Measurements from ENCODE around the gene RAB34. TPM values are rescaled to one million over a fixed set of nuclear protein-coding genes. Genes with fewer than 3 reads are reported as not detected.

The RAB34 gene
- total RNA-seq, 3 donors from 2014 or later: 6.5 to 74.4 (median 19.3) TPM

DNA sequence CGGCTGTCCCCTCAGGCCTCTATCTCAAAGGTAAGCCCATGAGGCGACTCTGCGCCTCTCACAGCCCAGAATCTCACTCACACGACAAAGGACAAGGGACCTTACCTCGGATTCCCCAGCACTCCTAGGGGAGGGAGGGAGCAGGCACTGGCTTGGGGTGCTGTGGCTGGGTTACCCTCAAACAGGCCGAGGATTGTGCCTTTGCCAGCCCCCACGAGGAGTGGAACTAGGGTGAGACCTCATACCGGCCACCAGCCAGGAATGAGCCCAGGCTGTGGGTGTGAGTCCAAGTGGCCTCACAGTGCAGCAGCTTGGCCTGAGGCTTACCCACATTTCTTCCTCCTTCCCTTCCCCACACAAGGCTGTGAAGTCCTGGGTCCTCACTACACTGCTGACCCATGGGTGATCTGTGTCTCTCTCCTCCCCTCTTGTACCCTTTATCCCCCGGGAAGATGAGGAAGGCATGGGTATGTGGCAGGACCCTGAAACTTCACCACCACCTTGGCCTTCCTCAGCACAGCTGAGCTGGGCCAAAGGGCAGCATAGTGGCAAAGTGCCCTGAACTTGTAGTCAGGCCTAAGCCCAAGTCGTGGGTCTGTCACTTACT is 11.8 kb downstream of the RAB34 start:
- Histone ChIP-seq H3K9me3 (no peaks in the 10 kb centered on the region), H3K36me3 (ENCODE audit: low read depth) (peaks cover 3% of the 10 kb centered on the region), H3K4me1 (ENCODE audit: low read depth) (peaks cover 9% of the 10 kb centered on the region), H3K4me3 (no peak overlapping the region)
- no peak for ATAC-seq
- no peak for DNase-seq
- TF ChIP-seq, protein P1, sequence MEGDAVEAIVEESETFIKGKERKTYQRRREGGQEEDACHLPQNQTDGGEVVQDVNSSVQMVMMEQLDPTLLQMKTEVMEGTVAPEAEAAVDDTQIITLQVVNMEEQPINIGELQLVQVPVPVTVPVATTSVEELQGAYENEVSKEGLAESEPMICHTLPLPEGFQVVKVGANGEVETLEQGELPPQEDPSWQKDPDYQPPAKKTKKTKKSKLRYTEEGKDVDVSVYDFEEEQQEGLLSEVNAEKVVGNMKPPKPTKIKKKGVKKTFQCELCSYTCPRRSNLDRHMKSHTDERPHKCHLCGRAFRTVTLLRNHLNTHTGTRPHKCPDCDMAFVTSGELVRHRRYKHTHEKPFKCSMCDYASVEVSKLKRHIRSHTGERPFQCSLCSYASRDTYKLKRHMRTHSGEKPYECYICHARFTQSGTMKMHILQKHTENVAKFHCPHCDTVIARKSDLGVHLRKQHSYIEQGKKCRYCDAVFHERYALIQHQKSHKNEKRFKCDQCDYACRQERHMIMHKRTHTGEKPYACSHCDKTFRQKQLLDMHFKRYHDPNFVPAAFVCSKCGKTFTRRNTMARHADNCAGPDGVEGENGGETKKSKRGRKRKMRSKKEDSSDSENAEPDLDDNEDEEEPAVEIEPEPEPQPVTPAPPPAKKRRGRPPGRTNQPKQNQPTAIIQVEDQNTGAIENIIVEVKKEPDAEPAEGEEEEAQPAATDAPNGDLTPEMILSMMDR (IDR thresholded peaks at IDR 0.05): no peak
- intact Hi-C loops (cut with DNase I, micrococcal nuclease): no loop called here

GRCh38 chr17:28705074-28705659 is 12.5 kb downstream of the RAB34 start:
- Histone ChIP-seq H3K9me3 (no peaks in the 10 kb centered on the region), H3K4me3 (no peak overlapping the region), H3K4me1 (ENCODE audit: low read depth) (peaks cover 7% of the 10 kb centered on the region), H3K36me3 (ENCODE audit: low read depth) (peaks cover 10% of the 10 kb centered on the region)
- intact Hi-C loops (cut with DNase I, micrococcal nuclease): no loop called here
- ATAC-seq (no peak), DNase-seq (no peak)
- TF ChIP-seq, protein P1 (IDR thresholded peaks at IDR 0.05): no peak

- Histone ChIP-seq H3K4me1 (ENCODE audit: low read depth) (no peaks in the 10 kb centered on the region), H3K36me3 (ENCODE audit: low read depth) (peaks cover 16% of the 10 kb centered on the region), H3K4me3 (no peak overlapping the region), H3K9me3 (no peaks in the 10 kb centered on the region)
- no peak for ATAC-seq
- intact Hi-C loops (cut with DNase I, micrococcal nuclease): no loop called here
- TF ChIP-seq, protein P1 (IDR thresholded peaks at IDR 0.05): no peak
- no peak for DNase-seq
Observed at GRCh38 chr17:28704219-28704858, 13.3 kb downstream of the RAB34 start.

DNA sequence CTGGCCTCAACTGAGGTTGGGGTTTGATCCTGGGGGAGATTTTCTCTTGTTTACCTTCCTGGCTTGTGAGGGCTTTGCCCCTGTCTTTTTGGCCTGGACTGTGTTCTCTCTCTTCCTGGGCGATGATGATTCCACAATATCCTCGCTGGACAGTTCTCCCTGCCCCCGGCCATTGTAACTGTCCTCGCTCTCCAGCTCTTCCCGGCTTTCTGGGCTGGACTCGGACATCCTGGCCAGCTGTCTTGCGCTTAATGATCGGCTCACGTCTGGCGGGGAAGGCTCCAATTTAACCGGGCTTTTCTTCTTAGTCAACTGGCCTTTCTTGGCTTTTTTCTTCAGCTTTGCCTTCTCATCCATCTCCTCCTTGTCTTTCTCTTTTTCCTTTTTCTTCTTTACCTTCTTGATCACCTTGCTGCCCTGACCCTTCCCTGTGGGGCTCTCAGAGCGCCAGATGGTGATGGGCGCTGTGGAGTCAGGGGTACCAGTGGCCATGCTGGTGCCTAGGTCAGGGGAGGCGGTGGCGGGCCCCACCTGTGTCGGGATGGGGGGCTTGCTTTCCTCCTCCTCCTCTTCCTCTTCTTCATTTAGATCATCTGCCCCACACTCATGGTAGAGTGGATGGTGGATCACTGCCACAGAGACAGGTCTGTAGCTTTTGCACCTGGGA is 14.0 kb downstream of the RAB34 start:
- Histone ChIP-seq H3K4me1 (ENCODE audit: low read depth) (peaks cover 2% of the 10 kb centered on the region), H3K9me3 (no peaks in the 10 kb centered on the region), H3K4me3 (no peak overlapping the region), H3K36me3 (ENCODE audit: low read depth) (peaks cover 16% of the 10 kb centered on the region)
- intact Hi-C loops (cut with DNase I, micrococcal nuclease): no loop called here
- no peak for ATAC-seq
- DNase-seq: no peak
- TF ChIP-seq, protein P1 (IDR thresholded peaks at IDR 0.05): no peak

GRCh38 chr17:28702752-28703150 is 14.9 kb downstream of the RAB34 start:
- Histone ChIP-seq H3K4me1 (ENCODE audit: low read depth) (peaks cover 9% of the 10 kb centered on the region), H3K4me3 (no peak overlapping the region), H3K9me3 (no peaks in the 10 kb centered on the region), H3K36me3 (ENCODE audit: low read depth) (peaks cover 16% of the 10 kb centered on the region)
- DNase-seq: no peak
- no peak for ATAC-seq
- TF ChIP-seq, protein P1 (IDR thresholded peaks at IDR 0.05): no peak
- intact Hi-C loops (cut with DNase I, micrococcal nuclease): no loop called here
